ENCODE measurements around the gene RNASEH2B. TPM values are rescaled to one million over a fixed set of nuclear protein-coding genes. Genes with fewer than 3 reads are reported as not detected.

RNASEH2B gene
- total and polyA plus RNA-seq, 4 donors = 7.8 to 44.1 (median 9.3) TPM

DNA sequence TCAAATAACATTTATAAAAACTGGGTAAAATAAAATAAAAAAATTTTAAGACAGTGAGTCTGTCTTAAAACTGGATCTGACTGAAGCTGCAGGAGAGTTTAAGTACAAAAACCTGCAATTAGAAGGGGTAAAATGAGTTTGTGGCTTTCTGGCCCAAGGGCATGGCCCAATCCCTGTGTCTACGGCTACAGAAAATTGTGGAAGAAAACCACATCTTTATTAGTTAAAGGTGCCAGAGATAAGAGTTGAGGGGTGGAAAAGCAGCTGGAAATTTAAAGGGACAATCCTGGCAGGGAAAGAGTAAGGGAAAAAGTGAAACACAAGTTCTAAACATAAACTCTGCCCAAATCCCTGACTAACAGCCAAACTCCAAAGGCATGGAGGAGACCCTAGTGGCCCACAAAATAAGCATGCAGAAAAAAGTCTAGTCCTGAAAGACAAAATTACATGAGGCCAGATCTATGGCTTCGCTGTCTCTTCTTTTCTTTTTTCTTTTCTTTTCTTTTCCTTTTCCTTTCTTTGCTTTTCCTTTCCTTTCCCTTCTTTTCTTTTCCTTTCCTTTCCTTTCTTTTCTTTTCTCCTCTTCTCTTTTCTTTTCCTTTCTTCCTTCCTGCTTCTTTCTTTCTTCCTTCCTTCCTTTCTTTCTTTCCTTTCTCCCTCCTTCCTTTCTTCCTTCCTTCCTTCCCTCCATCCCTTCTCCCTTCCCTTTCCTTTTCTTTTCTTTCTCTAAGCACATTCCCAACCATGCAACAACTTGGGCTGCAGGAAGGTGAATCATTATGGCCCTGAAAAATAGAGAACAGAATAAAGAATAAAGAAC is 42.6 kb upstream of the RNASEH2B start:
- Histone ChIP-seq H3K9ac (ENCODE audit: low read depth in 1 of 2, low read length in 2 of 2) (no peak overlapping the region), H3K9me3 (ENCODE audit: control insufficient read depth in 4 of 4, low read length in 3 of 4) (no peaks in the 10 kb centered on the region), H3K4me3 (ENCODE audit: low read depth in 1 of 3, low read length in 3 of 3) (no peak overlapping the region), H3K4me1 (ENCODE audit: control insufficient read depth in 4 of 4, insufficient read depth in 4 of 4, low read length in 3 of 4) (no peaks in the 10 kb centered on the region), H3K27ac (ENCODE audit: low read depth in 1 of 2, low read length in 2 of 2) (no peak overlapping the region), H3K27me3 (ENCODE audit: control insufficient read depth in 4 of 4, insufficient read depth in 4 of 4, low read length in 3 of 4) (no peaks in the 10 kb centered on the region), H3K36me3 (ENCODE audit: control insufficient read depth in 4 of 4, insufficient read depth in 3 of 4, low read depth in 1 of 4, low read length in 3 of 4) (no peaks in the 10 kb centered on the region)
- DNase-seq (ENCODE audit: low spot score) = no peak
- 84% methylated on average over 2 of the region's 2 CpGs for WGBS
- TF ChIP-seq FOXA2 (IDR thresholded peaks at IDR 0.05) = no peak
- TF ChIP-seq, protein P1, sequence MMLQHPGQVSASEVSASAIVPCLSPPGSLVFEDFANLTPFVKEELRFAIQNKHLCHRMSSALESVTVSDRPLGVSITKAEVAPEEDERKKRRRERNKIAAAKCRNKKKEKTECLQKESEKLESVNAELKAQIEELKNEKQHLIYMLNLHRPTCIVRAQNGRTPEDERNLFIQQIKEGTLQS (IDR thresholded peaks at IDR 0.05) = no peak
- TF ChIP-seq, protein P2, sequence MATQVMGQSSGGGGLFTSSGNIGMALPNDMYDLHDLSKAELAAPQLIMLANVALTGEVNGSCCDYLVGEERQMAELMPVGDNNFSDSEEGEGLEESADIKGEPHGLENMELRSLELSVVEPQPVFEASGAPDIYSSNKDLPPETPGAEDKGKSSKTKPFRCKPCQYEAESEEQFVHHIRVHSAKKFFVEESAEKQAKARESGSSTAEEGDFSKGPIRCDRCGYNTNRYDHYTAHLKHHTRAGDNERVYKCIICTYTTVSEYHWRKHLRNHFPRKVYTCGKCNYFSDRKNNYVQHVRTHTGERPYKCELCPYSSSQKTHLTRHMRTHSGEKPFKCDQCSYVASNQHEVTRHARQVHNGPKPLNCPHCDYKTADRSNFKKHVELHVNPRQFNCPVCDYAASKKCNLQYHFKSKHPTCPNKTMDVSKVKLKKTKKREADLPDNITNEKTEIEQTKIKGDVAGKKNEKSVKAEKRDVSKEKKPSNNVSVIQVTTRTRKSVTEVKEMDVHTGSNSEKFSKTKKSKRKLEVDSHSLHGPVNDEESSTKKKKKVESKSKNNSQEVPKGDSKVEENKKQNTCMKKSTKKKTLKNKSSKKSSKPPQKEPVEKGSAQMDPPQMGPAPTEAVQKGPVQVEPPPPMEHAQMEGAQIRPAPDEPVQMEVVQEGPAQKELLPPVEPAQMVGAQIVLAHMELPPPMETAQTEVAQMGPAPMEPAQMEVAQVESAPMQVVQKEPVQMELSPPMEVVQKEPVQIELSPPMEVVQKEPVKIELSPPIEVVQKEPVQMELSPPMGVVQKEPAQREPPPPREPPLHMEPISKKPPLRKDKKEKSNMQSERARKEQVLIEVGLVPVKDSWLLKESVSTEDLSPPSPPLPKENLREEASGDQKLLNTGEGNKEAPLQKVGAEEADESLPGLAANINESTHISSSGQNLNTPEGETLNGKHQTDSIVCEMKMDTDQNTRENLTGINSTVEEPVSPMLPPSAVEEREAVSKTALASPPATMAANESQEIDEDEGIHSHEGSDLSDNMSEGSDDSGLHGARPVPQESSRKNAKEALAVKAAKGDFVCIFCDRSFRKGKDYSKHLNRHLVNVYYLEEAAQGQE (IDR thresholded peaks at IDR 0.05) = no peak
- no peak for TF ChIP-seq FOXA1 (IDR thresholded peaks at IDR 0.05)
- no peak for TF ChIP-seq RXRA (IDR thresholded peaks at IDR 0.05)
- TF ChIP-seq HNF4G (IDR thresholded peaks at IDR 0.05) = no peak
- no peak for TF ChIP-seq NR2F2 (IDR thresholded peaks at IDR 0.05)
- TF ChIP-seq SP1 (IDR thresholded peaks at IDR 0.05) = no peak
- TF ChIP-seq RAD21 (IDR thresholded peaks at IDR 0.05) = no peak
- TF ChIP-seq, protein P3, sequence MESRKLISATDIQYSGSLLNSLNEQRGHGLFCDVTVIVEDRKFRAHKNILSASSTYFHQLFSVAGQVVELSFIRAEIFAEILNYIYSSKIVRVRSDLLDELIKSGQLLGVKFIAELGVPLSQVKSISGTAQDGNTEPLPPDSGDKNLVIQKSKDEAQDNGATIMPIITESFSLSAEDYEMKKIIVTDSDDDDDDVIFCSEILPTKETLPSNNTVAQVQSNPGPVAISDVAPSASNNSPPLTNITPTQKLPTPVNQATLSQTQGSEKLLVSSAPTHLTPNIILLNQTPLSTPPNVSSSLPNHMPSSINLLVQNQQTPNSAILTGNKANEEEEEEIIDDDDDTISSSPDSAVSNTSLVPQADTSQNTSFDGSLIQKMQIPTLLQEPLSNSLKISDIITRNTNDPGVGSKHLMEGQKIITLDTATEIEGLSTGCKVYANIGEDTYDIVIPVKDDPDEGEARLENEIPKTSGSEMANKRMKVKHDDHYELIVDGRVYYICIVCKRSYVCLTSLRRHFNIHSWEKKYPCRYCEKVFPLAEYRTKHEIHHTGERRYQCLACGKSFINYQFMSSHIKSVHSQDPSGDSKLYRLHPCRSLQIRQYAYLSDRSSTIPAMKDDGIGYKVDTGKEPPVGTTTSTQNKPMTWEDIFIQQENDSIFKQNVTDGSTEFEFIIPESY (IDR thresholded peaks at IDR 0.05) = no peak
- TF ChIP-seq YY1 (IDR thresholded peaks at IDR 0.05) = no peak
- no peak for TF ChIP-seq JUND (IDR thresholded peaks at IDR 0.05)
- TF ChIP-seq HNF4A (conservative IDR thresholded peaks at IDR 0.05) = no peak

DNA sequence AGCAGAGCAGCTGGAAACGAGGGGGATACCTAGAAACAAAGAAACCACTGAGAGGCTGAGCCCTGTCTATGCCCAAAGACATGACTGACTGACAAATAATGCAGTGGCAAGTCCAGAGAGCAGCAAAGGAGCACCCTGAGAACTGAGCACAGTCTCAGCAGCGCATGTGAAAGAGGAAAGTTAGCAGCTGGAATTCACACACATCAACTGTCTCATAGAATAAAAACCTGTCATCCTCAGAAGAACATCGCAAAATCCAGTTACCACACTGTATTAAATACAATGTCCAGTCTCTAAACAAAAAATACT is 42.0 kb upstream of the RNASEH2B start:
- WGBS = 70% methylated on average over 3 of the region's 3 CpGs
- H3K4me1 ChIP-seq (ENCODE audit: control insufficient read depth in 4 of 4, insufficient read depth in 4 of 4, low read length in 3 of 4) = no peaks in the 10 kb centered on the region
- H3K9ac ChIP-seq (ENCODE audit: low read depth in 1 of 2, low read length in 2 of 2) = no peak overlapping the region
- TF ChIP-seq SP1 (IDR thresholded peaks at IDR 0.05) = no peak
- no peak for TF ChIP-seq NR2F2 (IDR thresholded peaks at IDR 0.05)
- TF ChIP-seq EGR1 (IDR thresholded peaks at IDR 0.05; ENCODE audit: low read depth in 2 of 2) = no peak
- no peaks in the 10 kb centered on the region for H3K36me3 ChIP-seq (ENCODE audit: control insufficient read depth in 4 of 4, insufficient read depth in 3 of 4, low read depth in 1 of 4, low read length in 3 of 4)
- no peaks in the 10 kb centered on the region for H3K9me3 ChIP-seq (ENCODE audit: control insufficient read depth in 4 of 4, low read length in 3 of 4)
- no peak overlapping the region for H3K4me3 ChIP-seq (ENCODE audit: low read depth in 1 of 3, low read length in 3 of 3)
- DNase-seq (ENCODE audit: low spot score) = no peak
- H3K27ac ChIP-seq (ENCODE audit: low read depth in 1 of 2, low read length in 2 of 2) = no peak overlapping the region
- H3K27me3 ChIP-seq (ENCODE audit: control insufficient read depth in 4 of 4, insufficient read depth in 4 of 4, low read length in 3 of 4) = no peaks in the 10 kb centered on the region
